GM12878 (cell line): Measurements from ENCODE around the gene FTH1. TPM values are rescaled to one million over a fixed set of nuclear protein-coding genes. Genes with fewer than 3 reads are reported as not detected.
"Not testable (repeated sequence)": the region's sequence is repeated elsewhere in the genome, so short reads cannot be mapped to it uniquely, and the experiment has no call there.

Experiments
- ATAC-seq: fragments of 200-7000 bp; cut with Tn5 transposase; 3 replicates; pipeline ENCODE4 v1.9.1; 2020; ENCODE audit warnings: mild to moderate bottlenecking, moderate library complexity
- BruUV-seq: library from RNA; stranded (reverse); fragments of 400-500 nt; replicated peaks from 2 replicates; lab custom pipeline; 2021; lab: Mats Ljungman, UMichigan
- CTCF ChIA-PET: fragments of 300-600 bp; sonication (Branson Sonifier 250); formaldehyde crosslinking; extraction: SDS; loops from one replicate; lab custom pipeline; 2021; ENCODE audit warnings: inconsistent platforms; lab: Yijun Ruan, JAX
- POLR2A ChIA-PET: fragments of 350-600 bp; formaldehyde crosslinking; extraction: SDS; loops from one replicate; lab custom pipeline; 2021; ENCODE audit warnings: inconsistent platforms; lab: Charles Lee
- RAD21 ChIA-PET: fragments of 300-600 bp; sonication (Branson Sonifier 250); formaldehyde crosslinking; loops from one replicate; lab custom pipeline; 2023; ENCODE audit warnings: antibody characterized with exemption; ENCODE audit not compliant: unreplicated experiment; lab: Charles Lee
- SMC1A ChIA-PET: fragments of 300-600 bp; sonication (Branson Sonifier 250); formaldehyde crosslinking; loops from one replicate; lab custom pipeline; 2023; ENCODE audit not compliant: unreplicated experiment, uncharacterized antibody; lab: Charles Lee
- DNase-seq: peaks from one replicate; pipeline ENCODE4 v3.0.0-alpha.2; 2011; ENCODE audit warnings: low read depth, low spot score
- FAIRE-seq: peaks from 3 replicates; lab custom pipeline; 2011; peaks lifted over from hg19 to GRCh38; lab: Jason Lieb, UNC
- H2AFZ ChIP-seq: 2 replicates; pipeline ENCODE4 v1.6.0; 2011; ENCODE audit warnings: low read depth, low read length, control low read depth; ENCODE audit not compliant: control insufficient read depth
- H3K27ac ChIP-seq: 2 replicates; pipeline ENCODE4 v1.5.1; 2011; ENCODE audit warnings: control low read depth; ENCODE audit not compliant: control insufficient read depth, insufficient read depth
- H3K27me3 ChIP-seq, 2 experiments: replicated peaks in 1 of 2; 2 replicates each; pipeline versions ENCODE4 v1.6.0 to v1.6.1; 2011; ENCODE audit warnings: low read length in 1 of 2; ENCODE audit not compliant: control insufficient read depth in 2 of 2, insufficient read depth in 2 of 2
- H3K36me3 ChIP-seq, 2 experiments: 2 replicates each; pipeline ENCODE4 v1.5.1; 2011; ENCODE audit warnings: low read length in 1 of 2; ENCODE audit not compliant: control insufficient read depth in 2 of 2, insufficient read depth in 2 of 2
- H3K4me1 ChIP-seq: 2 replicates; pipeline ENCODE4 v1.6.1; 2011; ENCODE audit warnings: mild to moderate bottlenecking, low read length, moderate library complexity, mixed read lengths; ENCODE audit not compliant: control insufficient read depth, insufficient read depth
- H3K4me2 ChIP-seq: 2 replicates; pipeline ENCODE4 v1.6.0; 2011; ENCODE audit warnings: control low read depth; ENCODE audit not compliant: control insufficient read depth, insufficient read depth
- H3K4me3 ChIP-seq: fragments of 200-600 bp; sonication (generic); 2 replicates; pipeline ENCODE4 v1.5.1; 2016
- H3K79me2 ChIP-seq: 2 replicates; pipeline ENCODE4 v1.6.0; 2011; ENCODE audit warnings: low read length; ENCODE audit not compliant: control insufficient read depth, insufficient read depth
- H3K9ac ChIP-seq: 2 replicates; pipeline ENCODE4 v1.8.0; 2011; ENCODE audit warnings: low read length, control low read depth, mixed read lengths; ENCODE audit not compliant: control insufficient read depth, insufficient read depth
- H3K9me3 ChIP-seq: replicated peaks from 3 replicates; pipeline ENCODE4 v1.5.1; 2011; ENCODE audit warnings: mild to moderate bottlenecking, low read length; ENCODE audit not compliant: control insufficient read depth, insufficient read depth
- H4K20me1 ChIP-seq: 2 replicates; pipeline ENCODE4 v1.6.0; 2011; ENCODE audit not compliant: control insufficient read depth, insufficient read depth
- FOXM1 ChIP-seq: IDR thresholded peaks from 2 replicates; pipeline ENCODE4 v1.6.1; 2012; ENCODE audit warnings: low read depth, mild to moderate bottlenecking, inconsistent platforms, low read length, moderate library complexity
- NRF1 ChIP-seq: conservative IDR thresholded peaks from 2 replicates; pipeline ENCODE4 v1.6.1; 2011; ENCODE audit warnings: mild to moderate bottlenecking, low read depth, low read length, improper control_type of control experiment
- POLR2A ChIP-seq: IDR thresholded peaks from 2 replicates; pipeline ENCODE4 v1.6.1; 2011; ENCODE audit warnings: low read depth, mild to moderate bottlenecking, low read length
- SIN3A ChIP-seq: IDR thresholded peaks from 2 replicates; pipeline ENCODE4 v1.6.1; 2012; ENCODE audit warnings: low read depth, low read length, improper control_type of control experiment
- TCF12 ChIP-seq: IDR thresholded peaks from 2 replicates; pipeline ENCODE4 v1.6.1; 2011; ENCODE audit warnings: low read depth, mild to moderate bottlenecking, low read length
- WGBS: methylation state at CpG from one replicate; pipeline ENCODE4 v1.1.6; 2016; ENCODE audit warnings: low lambda C conversion rate; ENCODE audit not compliant: insufficient replicate concordance, insufficient coverage; ENCODE audit errors: missing lambda C conversion rate; 5-methylcytosine and 5-hydroxymethylcytosine counted together
- in situ Hi-C: fragments of 300-500 bp; cut with MboI; formaldehyde crosslinking; loops from 9 replicates; pipeline ENCODE4 v1.14.3; 2018; ENCODE audit warnings: mixed read lengths
- intact Hi-C: fragments of 100-400 bp; cut with micrococcal nuclease; formaldehyde crosslinking; loops from one replicate; pipeline ENCODE4 v1.14.2; 2022; ENCODE audit not compliant: unreplicated experiment
- polyA plus RNA-seq, 11 experiments: library from polyadenylated mRNA; depleted of rRNA in 4 of 11; unstranded in 6 of 11; stranded (reverse) in 5 of 11; fragments of >200 nt; fragmentation: Nextera tagmentation in 4 of 11; fragmentation: Illumina TruSeq in 1 of 11; extraction: Ambion mirVana in 4 of 11; extraction: Trizol in 1 of 11; gene quantifications; 1 replicate in 1 of 11; 2 replicates in 10 of 11; pipeline versions ENCODE4 v1.2.1 to v1.2.3, GENCODE V29; 2011 to 2016; ENCODE audit warnings: inconsistent platforms in 2 of 11, missing spikeins in 2 of 11, low read depth in 1 of 11
- total RNA-seq, 4 experiments: library from RNA; depleted of rRNA in 3 of 4; stranded (reverse); fragments of >200 nt in 3 of 4; fragmentation: Illumina TruSeq in 1 of 4; extraction: Trizol in 1 of 4; gene quantifications; 2 replicates each; pipeline versions ENCODE4 v1.2.1 to v1.2.3, GENCODE V29; 2013 to 2021
- TF ChIP-seq, protein P1 (sequence below): fragments of 150-350 bp; IDR thresholded peaks from 2 replicates; pipeline ENCODE4 v1.6.1; 2014; ENCODE audit warnings: mild to moderate bottlenecking, low read depth, low read length
- TF ChIP-seq, protein P2 (sequence below): fragments of 450-650 bp; conservative IDR thresholded peaks from 2 replicates; pipeline ENCODE4 v1.6.1; 2017; ENCODE audit warnings: mild to moderate bottlenecking, moderate library complexity
- TF ChIP-seq, protein P3 (sequence below): fragments of 450-650 bp; formaldehyde crosslinking; IDR thresholded peaks from 2 replicates; pipeline ENCODE4 v1.4.0; 2022; ENCODE audit warnings: mild to moderate bottlenecking, moderate library complexity

The FTH1 gene
- total and polyA plus RNA-seq, 10 of the 15 experiments (the other 5 are each of a cell fraction or from before 2014, with no cell fraction given): 289 to 4,154 (median 960) TPM

DNA sequence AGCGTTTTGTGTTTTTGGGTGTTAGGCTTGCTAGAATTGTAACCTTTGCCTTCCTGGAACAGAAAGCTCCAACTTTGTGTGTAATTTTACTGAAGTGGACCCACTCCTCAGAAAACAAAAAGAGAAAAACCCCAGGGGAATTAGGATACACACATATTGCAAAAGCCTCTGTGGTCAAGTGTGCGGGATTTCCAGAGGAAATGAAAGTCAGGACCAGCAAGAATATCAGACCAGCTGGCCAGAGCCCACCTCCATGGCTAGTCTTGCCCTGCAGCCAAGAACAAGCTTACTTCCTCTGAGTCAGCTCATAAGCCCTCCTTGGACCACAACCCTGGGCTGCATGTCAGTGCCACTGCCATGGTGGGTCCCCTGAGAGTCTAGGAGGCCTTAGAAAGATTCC is 37.0 kb upstream of the FTH1 start (continued):
- TF ChIP-seq SIN3A (no peak), FOXM1 (peak; percentile 56; the same call in 1 of the 2 replicates), POLR2A (no peak), TCF12 (peak; percentile 68; the same call in 1 of the 2 replicates)

- H3K9ac ChIP-seq, ATAC-seq, intact Hi-C loops, SMC1A ChIA-PET, H3K36me3 ChIP-seq, H3K4me3 ChIP-seq, FAIRE-seq, H2AFZ ChIP-seq, CTCF ChIA-PET, RAD21 ChIA-PET, BruUV-seq, POLR2A ChIA-PET, H3K27me3 ChIP-seq, H3K27ac ChIP-seq, H4K20me1 ChIP-seq, in situ Hi-C loops, H3K79me2 ChIP-seq, H3K4me2 ChIP-seq, DNase-seq: not testable (repeated sequence)
- Histone ChIP-seq H3K9me3 (peaks cover 12% of the 10 kb centered on the region), H3K4me1 (peaks cover 12% of the 10 kb centered on the region)
- whole genome bisulfite sequencing: 87% methylated on average over 8 of the region's 8 CpGs
Observed at GRCh38 chr11:62002283-62002682, 34.8 kb upstream of the FTH1 start.

GRCh38 chr11:62001450-62002191 is 34.2 kb upstream of the FTH1 start:
- Histone ChIP-seq H4K20me1 (no peaks in the 10 kb centered on the region), H3K79me2 (no peaks in the 10 kb centered on the region), H3K4me1 (peaks cover 12% of the 10 kb centered on the region), H3K9me3 (peaks cover 12% of the 10 kb centered on the region), H3K4me2 (no peak overlapping the region), H3K27ac (no peak overlapping the region), H2AFZ (no peak overlapping the region), H3K9ac (no peak overlapping the region), H3K36me3 (no peaks in the 10 kb centered on the region), H3K27me3 (no peaks in the 10 kb centered on the region), H3K4me3 (no peak overlapping the region)
- DNase-seq (no peak), ATAC-seq (no peak), FAIRE-seq (no peak)
- ChIA-PET RAD21 (no interaction called here), SMC1A (no interaction called here), CTCF (no interaction called here), POLR2A (no interaction called here)
- WGBS: 46% methylated on average over 12 of the region's 12 CpGs
- BruUV-seq: no TSS peak
- intact Hi-C loops: no loop called here
- in situ Hi-C loops: no loop called here
- TF ChIP-seq, protein P1, sequence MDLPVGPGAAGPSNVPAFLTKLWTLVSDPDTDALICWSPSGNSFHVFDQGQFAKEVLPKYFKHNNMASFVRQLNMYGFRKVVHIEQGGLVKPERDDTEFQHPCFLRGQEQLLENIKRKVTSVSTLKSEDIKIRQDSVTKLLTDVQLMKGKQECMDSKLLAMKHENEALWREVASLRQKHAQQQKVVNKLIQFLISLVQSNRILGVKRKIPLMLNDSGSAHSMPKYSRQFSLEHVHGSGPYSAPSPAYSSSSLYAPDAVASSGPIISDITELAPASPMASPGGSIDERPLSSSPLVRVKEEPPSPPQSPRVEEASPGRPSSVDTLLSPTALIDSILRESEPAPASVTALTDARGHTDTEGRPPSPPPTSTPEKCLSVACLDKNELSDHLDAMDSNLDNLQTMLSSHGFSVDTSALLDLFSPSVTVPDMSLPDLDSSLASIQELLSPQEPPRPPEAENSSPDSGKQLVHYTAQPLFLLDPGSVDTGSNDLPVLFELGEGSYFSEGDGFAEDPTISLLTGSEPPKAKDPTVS: no peak
- no peak for TF ChIP-seq NRF1
- TF ChIP-seq, protein P2, sequence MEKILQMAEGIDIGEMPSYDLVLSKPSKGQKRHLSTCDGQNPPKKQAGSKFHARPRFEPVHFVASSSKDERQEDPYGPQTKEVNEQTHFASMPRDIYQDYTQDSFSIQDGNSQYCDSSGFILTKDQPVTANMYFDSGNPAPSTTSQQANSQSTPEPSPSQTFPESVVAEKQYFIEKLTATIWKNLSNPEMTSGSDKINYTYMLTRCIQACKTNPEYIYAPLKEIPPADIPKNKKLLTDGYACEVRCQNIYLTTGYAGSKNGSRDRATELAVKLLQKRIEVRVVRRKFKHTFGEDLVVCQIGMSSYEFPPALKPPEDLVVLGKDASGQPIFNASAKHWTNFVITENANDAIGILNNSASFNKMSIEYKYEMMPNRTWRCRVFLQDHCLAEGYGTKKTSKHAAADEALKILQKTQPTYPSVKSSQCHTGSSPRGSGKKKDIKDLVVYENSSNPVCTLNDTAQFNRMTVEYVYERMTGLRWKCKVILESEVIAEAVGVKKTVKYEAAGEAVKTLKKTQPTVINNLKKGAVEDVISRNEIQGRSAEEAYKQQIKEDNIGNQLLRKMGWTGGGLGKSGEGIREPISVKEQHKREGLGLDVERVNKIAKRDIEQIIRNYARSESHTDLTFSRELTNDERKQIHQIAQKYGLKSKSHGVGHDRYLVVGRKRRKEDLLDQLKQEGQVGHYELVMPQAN: no peak
- TF ChIP-seq, protein P3, sequence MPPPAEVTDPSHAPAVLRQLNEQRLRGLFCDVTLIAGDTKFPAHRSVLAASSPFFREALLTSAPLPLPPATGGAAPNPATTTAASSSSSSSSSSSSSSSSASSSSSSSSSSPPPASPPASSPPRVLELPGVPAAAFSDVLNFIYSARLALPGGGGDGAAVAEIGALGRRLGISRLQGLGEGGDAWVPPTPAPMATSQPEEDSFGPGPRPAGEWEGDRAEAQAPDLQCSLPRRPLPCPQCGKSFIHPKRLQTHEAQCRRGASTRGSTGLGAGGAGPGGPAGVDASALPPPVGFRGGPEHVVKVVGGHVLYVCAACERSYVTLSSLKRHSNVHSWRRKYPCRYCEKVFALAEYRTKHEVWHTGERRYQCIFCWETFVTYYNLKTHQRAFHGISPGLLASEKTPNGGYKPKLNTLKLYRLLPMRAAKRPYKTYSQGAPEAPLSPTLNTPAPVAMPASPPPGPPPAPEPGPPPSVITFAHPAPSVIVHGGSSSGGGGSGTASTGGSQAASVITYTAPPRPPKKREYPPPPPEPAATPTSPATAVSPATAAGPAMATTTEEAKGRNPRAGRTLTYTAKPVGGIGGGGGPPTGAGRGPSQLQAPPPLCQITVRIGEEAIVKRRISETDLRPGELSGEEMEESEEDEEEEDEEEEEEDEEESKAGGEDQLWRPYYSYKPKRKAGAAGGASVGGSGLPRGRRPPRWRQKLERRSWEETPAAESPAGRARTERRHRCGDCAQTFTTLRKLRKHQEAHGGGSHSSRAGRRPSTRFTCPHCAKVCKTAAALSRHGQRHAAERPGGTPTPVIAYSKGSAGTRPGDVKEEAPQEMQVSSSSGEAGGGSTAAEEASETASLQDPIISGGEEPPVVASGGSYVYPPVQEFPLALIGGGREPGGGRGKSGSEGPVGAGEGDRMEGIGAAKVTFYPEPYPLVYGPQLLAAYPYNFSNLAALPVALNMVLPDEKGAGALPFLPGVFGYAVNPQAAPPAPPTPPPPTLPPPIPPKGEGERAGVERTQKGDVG (CRISPR knock-in tag): no peak
- TF ChIP-seq TCF12: no peak
